Measurements from ENCODE around the gene ELOVL7. TPM values are rescaled to one million over a fixed set of nuclear protein-coding genes. Genes with fewer than 3 reads are reported as not detected.
A peak's percentile ranks its signal among the peaks of the same experiment; 100 is the strongest.
"Not testable (repeated sequence)": the region's sequence is repeated elsewhere in the genome, so short reads cannot be mapped to it uniquely, and the experiment has no call there.

The ELOVL7 gene
- total and polyA plus RNA-seq, 7 experiments from 2014 or later = 0.29 to 2.2 (median 0.48) TPM; not detected in 4

DNA sequence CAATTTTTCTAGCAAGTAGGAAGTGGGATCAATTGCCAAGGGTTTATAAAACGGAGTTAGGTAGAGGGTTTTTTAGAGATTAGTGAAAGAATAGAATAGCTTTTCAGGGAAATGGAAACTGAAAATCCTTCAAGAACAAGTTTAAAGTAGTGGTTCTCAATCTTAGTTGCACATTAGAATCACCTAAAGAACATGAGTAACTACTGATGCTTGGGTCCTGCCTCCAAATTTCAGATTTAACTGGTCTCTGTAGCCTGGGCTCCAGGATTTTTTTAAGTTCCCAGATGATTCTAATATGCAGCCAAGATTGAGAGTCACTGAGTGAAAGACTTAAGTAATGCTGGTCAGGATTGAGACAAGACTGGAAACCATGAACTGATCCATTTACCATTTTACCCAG is 20.5 kb downstream of the ELOVL7 start:
- H3K27ac Mint-ChIP-seq = no peak overlapping the region
- H3K36me3 ChIP-seq (ENCODE audit: control insufficient read depth in 2 of 3, insufficient read depth in 3 of 3, low read length in 3 of 3) = no peaks in the 10 kb centered on the region
- CTCF ChIA-PET = no interaction called here
- H3K27ac ChIP-seq (ENCODE audit: low read depth, low read length) = no peak overlapping the region
- no peak overlapping the region for H3K4me3 Mint-ChIP-seq
- H3K27me3 ChIP-seq (ENCODE audit: control insufficient read depth in 2 of 2, insufficient read depth in 2 of 2, low read length in 2 of 2) = no peaks in the 10 kb centered on the region
- H3K36me3 Mint-ChIP-seq = peaks cover 0 to 1% (median 0%) of the 10 kb centered on the region in 5 donors
- H3K4me3 ChIP-seq (ENCODE audit: low read length) = no peak overlapping the region
- peaks cover 0 to 5% (median 0%) of the 10 kb centered on the region in 5 donors for H3K27me3 Mint-ChIP-seq
- no peak for DNase-seq
- ATAC-seq = no peak
- POLR2A ChIA-PET = no interaction called here
- peaks cover 0 to 5% (median 0%) of the 10 kb centered on the region in 11 donors for H3K9me3 Mint-ChIP-seq
- peaks cover 0 to 11% (median 0%) of the 10 kb centered on the region in 7 donors for H3K4me1 Mint-ChIP-seq
- no peaks in the 10 kb centered on the region for H3K9me3 ChIP-seq (ENCODE audit: control insufficient read depth in 2 of 3, low read length in 3 of 3)
- intact Hi-C loops (cut with micrococcal nuclease) = no loop called here
- H3K4me1 ChIP-seq (ENCODE audit: control insufficient read depth in 2 of 2, insufficient read depth in 2 of 2, low read length in 2 of 2) = no peaks in the 10 kb centered on the region

DNA sequence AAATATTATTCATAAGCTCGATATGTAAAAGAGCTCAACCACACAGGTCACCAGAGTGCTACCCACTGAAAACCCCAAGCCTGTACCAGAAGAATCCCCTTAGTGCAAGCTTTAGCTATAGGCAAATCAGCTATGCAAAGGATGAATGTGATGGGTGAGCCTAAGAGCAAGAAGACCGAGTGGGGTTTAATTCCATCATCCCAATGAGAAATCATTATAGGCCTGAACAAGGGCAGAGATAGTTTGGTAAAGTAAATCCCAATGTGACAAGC is 21.8 kb downstream of the ELOVL7 start:
- H3K4me3 Mint-ChIP-seq = no peak overlapping the region
- intact Hi-C loops (cut with micrococcal nuclease) = no loop called here
- Histone ChIP-seq H3K27me3 (ENCODE audit: control insufficient read depth in 2 of 2, insufficient read depth in 2 of 2, low read length in 2 of 2) (no peaks in the 10 kb centered on the region), H3K27ac (ENCODE audit: low read depth, low read length) (no peak overlapping the region), H3K36me3 (ENCODE audit: control insufficient read depth in 2 of 3, insufficient read depth in 3 of 3, low read length in 3 of 3) (no peaks in the 10 kb centered on the region), H3K4me3 (ENCODE audit: low read length) (no peak overlapping the region), H3K4me1 (ENCODE audit: control insufficient read depth in 2 of 2, insufficient read depth in 2 of 2, low read length in 2 of 2) (no peaks in the 10 kb centered on the region), H3K9me3 (ENCODE audit: control insufficient read depth in 2 of 3, low read length in 3 of 3) (no peaks in the 10 kb centered on the region)
- ChIA-PET POLR2A (no interaction called here), CTCF (no interaction called here)
- H3K9me3 Mint-ChIP-seq = peaks cover 0 to 5% (median 0%) of the 10 kb centered on the region in 11 donors
- H3K4me1 Mint-ChIP-seq = peaks cover 0 to 5% (median 0%) of the 10 kb centered on the region in 7 donors
- no peaks in the 10 kb centered on the region for H3K27me3 Mint-ChIP-seq
- DNase-seq (no peak), ATAC-seq (no peak)
- H3K36me3 Mint-ChIP-seq = peaks cover 0 to 1% (median 0%) of the 10 kb centered on the region in 5 donors
- H3K27ac Mint-ChIP-seq = no peak overlapping the region

- DNase-seq = no peak
- H3K27me3 ChIP-seq (ENCODE audit: control insufficient read depth in 2 of 2, insufficient read depth in 2 of 2, low read length in 2 of 2) = no peaks in the 10 kb centered on the region
- no peaks in the 10 kb centered on the region for H3K9me3 ChIP-seq (ENCODE audit: control insufficient read depth in 2 of 3, low read length in 3 of 3)
- H3K27ac Mint-ChIP-seq = no peak overlapping the region
- peaks cover 0 to 1% (median 0%) of the 10 kb centered on the region in 5 donors for H3K36me3 Mint-ChIP-seq
- no peaks in the 10 kb centered on the region for H3K27me3 Mint-ChIP-seq
- ATAC-seq = no peak
- no peaks in the 10 kb centered on the region for H3K36me3 ChIP-seq (ENCODE audit: control insufficient read depth in 2 of 3, insufficient read depth in 3 of 3, low read length in 3 of 3)
- H3K4me3 ChIP-seq (ENCODE audit: low read length) = no peak overlapping the region
- H3K27ac ChIP-seq (ENCODE audit: low read depth, low read length) = no peak overlapping the region
- intact Hi-C loops (cut with micrococcal nuclease) = no loop called here
- H3K4me1 ChIP-seq (ENCODE audit: control insufficient read depth in 2 of 2, insufficient read depth in 2 of 2, low read length in 2 of 2) = no peaks in the 10 kb centered on the region
- POLR2A ChIA-PET = no interaction called here
- H3K4me3 Mint-ChIP-seq = no peak overlapping the region
- CTCF ChIA-PET = no interaction called here
- peaks cover 0 to 4% (median 0%) of the 10 kb centered on the region in 7 donors for H3K4me1 Mint-ChIP-seq
- peaks cover 0 to 5% (median 0%) of the 10 kb centered on the region in 11 donors for H3K9me3 Mint-ChIP-seq
Observed at GRCh38 chr5:60821488-60822284, 22.4 kb downstream of the ELOVL7 start.

DNA sequence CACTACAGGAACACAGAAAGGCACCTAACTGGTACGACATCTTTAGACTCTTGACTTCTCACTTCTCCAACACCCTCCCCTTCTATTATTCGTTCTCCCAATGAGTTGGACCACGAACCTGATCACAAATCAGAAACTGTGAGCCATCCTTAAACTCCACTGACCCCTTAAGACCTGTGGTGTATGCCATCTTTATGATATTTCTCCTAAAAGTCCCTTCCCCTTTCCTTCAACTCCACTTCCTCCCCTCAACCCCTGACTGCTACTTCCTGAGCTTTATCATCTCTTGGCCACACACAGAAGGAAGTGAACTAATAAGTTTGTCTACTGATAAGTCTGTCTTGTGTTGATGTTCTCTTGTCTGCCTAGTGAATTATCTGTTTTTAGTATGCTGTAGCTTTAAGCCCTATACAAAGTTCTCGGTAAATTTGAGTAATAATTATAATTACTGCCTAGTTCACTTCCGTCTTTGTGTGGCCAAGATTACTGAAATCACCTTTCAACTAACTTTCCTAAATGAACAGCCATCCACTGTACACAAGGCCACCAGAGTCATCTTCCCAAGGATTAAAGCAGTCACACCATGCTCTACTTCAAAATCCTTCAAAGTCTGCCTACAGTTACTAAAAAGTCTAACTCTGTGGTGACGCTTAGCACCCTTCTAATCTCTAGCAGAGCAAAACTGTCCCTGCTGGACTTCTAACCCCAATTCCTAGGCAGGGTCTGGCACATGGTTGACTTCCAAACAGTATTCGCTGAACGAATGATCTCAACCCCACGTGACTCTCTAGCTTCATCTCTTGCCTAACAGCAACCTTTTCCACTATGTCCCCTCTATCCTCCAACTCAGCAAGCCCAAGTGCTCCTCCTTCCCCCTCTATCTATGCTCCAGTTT is 23.2 kb downstream of the ELOVL7 start:
- Histone ChIP-seq H3K27me3 (ENCODE audit: control insufficient read depth in 2 of 2, insufficient read depth in 2 of 2, low read length in 2 of 2) (no peaks in the 10 kb centered on the region), H3K27ac (ENCODE audit: low read depth, low read length) (no peak overlapping the region), H3K4me1 (ENCODE audit: control insufficient read depth in 2 of 2, insufficient read depth in 2 of 2, low read length in 2 of 2) (no peaks in the 10 kb centered on the region), H3K36me3 (ENCODE audit: control insufficient read depth in 2 of 3, insufficient read depth in 3 of 3, low read length in 3 of 3) (no peaks in the 10 kb centered on the region), H3K9me3 (ENCODE audit: control insufficient read depth in 2 of 3, low read length in 3 of 3) (no peaks in the 10 kb centered on the region), H3K4me3 (ENCODE audit: low read length) (no peak overlapping the region)
- Mint-ChIP-seq H3K27ac (no peak overlapping the region), H3K4me3 (no peak overlapping the region), H3K27me3 (no peaks in the 10 kb centered on the region), H3K9me3 (peaks cover 0 to 5% (median 0%) of the 10 kb centered on the region in 11 donors), H3K36me3 (peaks cover 0 to 1% (median 0%) of the 10 kb centered on the region in 5 donors), H3K4me1 (no peaks in the 10 kb centered on the region)
- ChIA-PET POLR2A (no interaction called here), CTCF (no interaction called here)
- intact Hi-C loops (cut with micrococcal nuclease) = no loop called here
- peak; percentile 57 for ATAC-seq
- DNase-seq = no peak

GRCh38 chr5:60816138-60816537 is 27.9 kb downstream of the ELOVL7 start:
- CTCF ChIA-PET; H3K4me1 ChIP-seq (ENCODE audit: control insufficient read depth in 2 of 2, insufficient read depth in 2 of 2, low read length in 2 of 2); H3K4me3 ChIP-seq (ENCODE audit: low read length); DNase-seq; H3K9me3 ChIP-seq (ENCODE audit: control insufficient read depth in 2 of 3, low read length in 3 of 3); H3K27ac ChIP-seq (ENCODE audit: low read depth, low read length); H3K4me1 Mint-ChIP-seq; H3K36me3 Mint-ChIP-seq; intact Hi-C loops (cut with micrococcal nuclease); H3K36me3 ChIP-seq (ENCODE audit: control insufficient read depth in 2 of 3, insufficient read depth in 3 of 3, low read length in 3 of 3); H3K9me3 Mint-ChIP-seq; H3K27ac Mint-ChIP-seq; H3K4me3 Mint-ChIP-seq; H3K27me3 ChIP-seq (ENCODE audit: control insufficient read depth in 2 of 2, insufficient read depth in 2 of 2, low read length in 2 of 2); POLR2A ChIA-PET; ATAC-seq: not testable (repeated sequence)
- H3K27me3 Mint-ChIP-seq = peaks cover 0 to 22% (median 11%) of the 10 kb centered on the region in 5 donors

DNA sequence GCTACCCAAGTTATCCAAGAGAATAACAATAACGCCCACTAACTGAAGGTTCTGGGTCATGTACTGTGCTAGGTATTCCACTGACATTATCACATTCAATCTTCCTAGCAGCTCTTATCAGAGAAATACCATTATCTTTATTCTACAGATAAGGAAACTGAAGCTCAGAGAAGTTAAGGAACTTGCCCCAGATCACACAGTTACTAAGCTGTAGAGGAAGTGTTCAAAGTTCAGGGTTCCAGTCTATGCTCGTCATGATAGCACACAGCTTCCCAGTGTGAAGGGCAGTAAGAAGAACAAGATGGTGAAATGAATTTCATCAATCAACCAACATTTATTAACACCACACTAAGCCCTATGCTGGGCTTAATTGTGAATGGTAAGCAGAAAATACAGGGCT is 29.6 kb downstream of the ELOVL7 start:
- Mint-ChIP-seq H3K9me3 (peaks cover 0 to 8% (median 0%) of the 10 kb centered on the region in 11 donors), H3K36me3 (peaks cover 0 to 1% (median 0%) of the 10 kb centered on the region in 5 donors), H3K4me3 (no peak overlapping the region), H3K4me1 (no peaks in the 10 kb centered on the region), H3K27me3 (peaks cover 0 to 22% (median 11%) of the 10 kb centered on the region in 5 donors), H3K27ac (no peak overlapping the region)
- Histone ChIP-seq H3K9me3 (ENCODE audit: control insufficient read depth in 2 of 3, low read length in 3 of 3) (no peaks in the 10 kb centered on the region), H3K27me3 (ENCODE audit: control insufficient read depth in 2 of 2, insufficient read depth in 2 of 2, low read length in 2 of 2) (no peaks in the 10 kb centered on the region), H3K4me1 (ENCODE audit: control insufficient read depth in 2 of 2, insufficient read depth in 2 of 2, low read length in 2 of 2) (no peaks in the 10 kb centered on the region), H3K27ac (ENCODE audit: low read depth, low read length) (no peak overlapping the region), H3K4me3 (ENCODE audit: low read length) (no peak overlapping the region), H3K36me3 (ENCODE audit: control insufficient read depth in 2 of 3, insufficient read depth in 3 of 3, low read length in 3 of 3) (no peaks in the 10 kb centered on the region)
- intact Hi-C loops (cut with micrococcal nuclease) = no loop called here
- DNase-seq (no peak), ATAC-seq (no peak)
- ChIA-PET POLR2A (no interaction called here), CTCF (no interaction called here)

Measured in naive thymus-derived CD4-positive, alpha-beta T cell (primary cell).